A172 (cell line): ENCODE data around the gene FCAR. TPM values are rescaled to one million over a fixed set of nuclear protein-coding genes. Genes with fewer than 3 reads are reported as not detected.

Experiments used
- total RNA-seq: library from RNA; depleted of rRNA; stranded (reverse); fragments of >200 nt; shearing (Covaris generic); gene quantifications from 2 replicates; pipeline ENCODE4 v1.2.3, GENCODE V29; 2014; rRNA removed

The FCAR gene
- total RNA-seq, 1 experiment from 2014 or later = not detected

Other genes starting within 250 kb of the FCAR start
- gene LILRB1, start 243.8 kb upstream of the FCAR start, total RNA-seq = not detected in 2 replicates
- gene LILRB4, start 211.2 kb upstream of the FCAR start, total RNA-seq = not detected in 2 replicates
- gene KIR3DL3, start 149.8 kb upstream of the FCAR start, total RNA-seq = not detected in 2 replicates
- gene KIR2DL3, start 135.7 kb upstream of the FCAR start, total RNA-seq = not detected in 2 replicates
- not detected in 2 replicates for gene KIR2DL1, start 104.4 kb upstream of the FCAR start, total RNA-seq
- not detected in 2 replicates for gene KIR2DL4, start 70.6 kb upstream of the FCAR start, total RNA-seq
- not detected in 2 replicates for gene KIR3DL1, start 57.8 kb upstream of the FCAR start, total RNA-seq
- gene KIR2DS4, start 41.6 kb upstream of the FCAR start, total RNA-seq = not detected in 2 replicates
- not detected in 2 replicates for gene KIR3DL2, start 23.8 kb upstream of the FCAR start, total RNA-seq
- gene NCR1, start 31.9 kb downstream of the FCAR start, total RNA-seq = not detected in 2 replicates
- gene NLRP7, start 73.3 kb downstream of the FCAR start, total RNA-seq = not detected in 2 replicates
- not detected in 2 replicates for gene NLRP2, start 92.1 kb downstream of the FCAR start, total RNA-seq
- 0.07 and 0.48 TPM in 2 replicates for gene GP6, start 164.0 kb downstream of the FCAR start, total RNA-seq
- 10.0 and 11.2 TPM in 2 replicates for gene RDH13, start 188.9 kb downstream of the FCAR start, total RNA-seq
- 4.0 and 9.8 TPM in 2 replicates for gene EPS8L1, start 201.6 kb downstream of the FCAR start, total RNA-seq
- gene PPP1R12C, start 243.4 kb downstream of the FCAR start, total RNA-seq = 85.7 and 87.4 TPM in 2 replicates